ENCODE data around the gene PEX16.

Gene PEX16

GRCh38 chr11:45930951-45931570, 13.4 kb upstream of the PEX16 start:
- no peak for DNase-seq (ENCODE audit: low read depth)

- DNase-seq (ENCODE audit: low read depth): no peak
These were observed 12.5 kb upstream of the PEX16 start for GRCh38 chr11:45930031-45930794.

GRCh38 chr11:45929486-45930030, 11.9 kb upstream of the PEX16 start:
- no peak for DNase-seq (ENCODE audit: low read depth)

GRCh38 chr11:45928535-45929215, 11.0 kb upstream of the PEX16 start:
- DNase-seq (ENCODE audit: low read depth): no peak

GRCh38 chr11:45927684-45928413, 10.2 kb upstream of the PEX16 start:
- DNase-seq (ENCODE audit: low read depth): no peak

- DNase-seq (ENCODE audit: low read depth): no peak
These were observed 9.6 kb upstream of the PEX16 start for GRCh38 chr11:45927332-45927683.

GRCh38 chr11:45926536-45927331, 9.1 kb upstream of the PEX16 start:
- no peak for DNase-seq (ENCODE audit: low read depth)

GRCh38 chr11:45926001-45926401, 8.3 kb upstream of the PEX16 start:
- no peak for DNase-seq (ENCODE audit: low read depth)

GRCh38 chr11:45925550-45925949, 7.9 kb upstream of the PEX16 start:
- DNase-seq (ENCODE audit: low read depth): no peak

GRCh38 chr11:45924927-45925326, 7.2 kb upstream of the PEX16 start:
- no peak for DNase-seq (ENCODE audit: low read depth)

- DNase-seq (ENCODE audit: low read depth): no peak
These were observed 6.6 kb upstream of the PEX16 start for GRCh38 chr11:45924036-45924915.

- DNase-seq (ENCODE audit: low read depth): no peak
These were observed 4.9 kb upstream of the PEX16 start, which contains the start of gene LARGE2 for GRCh38 chr11:45922425-45923082. Gene LARGE2 (plus strand): TSS chr11:45922656. CDS start chr11:45922883, 227 bp downstream.

GRCh38 chr11:45921561-45922424, 4.1 kb upstream of the PEX16 start:
- DNase-seq (ENCODE audit: low read depth): no peak

GRCh38 chr11:45920531-45921477, 3.1 kb upstream of the PEX16 start:
- DNase-seq (ENCODE audit: low read depth): no peak

GRCh38 chr11:45919806-45920530, 2.3 kb upstream of the PEX16 start:
- no peak for DNase-seq (ENCODE audit: low read depth)

- no peak for DNase-seq (ENCODE audit: low read depth)
These were observed 1.4 kb upstream of the PEX16 start for GRCh38 chr11:45918962-45919675.
